Fibroblast of lung (primary cell): ENCODE data around the gene ZNF593OS. TPM values are rescaled to one million over a fixed set of nuclear protein-coding genes. Genes with fewer than 3 reads are reported as not detected.

Experiments
- DNase-seq, 2 donors: peaks; one replicate each; pipeline versions ENCODE4 v3.0.0 to v3.0.0-alpha.2; 2010; ENCODE audit warnings: low read depth in 2 of 2
- H2AFZ ChIP-seq: 2 replicates; pipeline ENCODE4 v1.5.1; 2012; ENCODE audit warnings: low read length, control low read depth, inconsistent platforms
- H3K27ac ChIP-seq: 2 replicates; pipeline ENCODE4 v1.5.1; 2011; ENCODE audit warnings: low read length, control low read depth; ENCODE audit not compliant: insufficient read depth
- H3K27me3 ChIP-seq: 2 replicates; pipeline ENCODE4 v1.5.1; 2011; ENCODE audit warnings: mild to moderate bottlenecking, low read length; ENCODE audit not compliant: control insufficient read depth, insufficient read depth
- H3K36me3 ChIP-seq: 2 replicates; pipeline ENCODE4 v1.5.1; 2011; ENCODE audit warnings: low read length; ENCODE audit not compliant: control insufficient read depth, insufficient read depth
- H3K4me1 ChIP-seq: 2 replicates; pipeline ENCODE4 v1.5.1; 2011; ENCODE audit warnings: low read length; ENCODE audit not compliant: control insufficient read depth, insufficient read depth; ENCODE audit errors: extremely low read depth
- H3K4me2 ChIP-seq: 2 replicates; pipeline ENCODE4 v1.5.1; 2011; ENCODE audit warnings: low read length, control low read depth; ENCODE audit not compliant: insufficient read depth; ENCODE audit errors: extremely low read depth
- H3K4me3 ChIP-seq, 4 experiments: fragments of 200-600 bp in 1 of 4; sonication (generic) in 1 of 4; replicated peaks in 1 of 4; 2 replicates each; pipeline ENCODE4 v1.5.1; 2011 to 2016; ENCODE audit warnings: low read length in 4 of 4, low read depth in 3 of 4, mild to moderate bottlenecking in 3 of 4, control low read depth in 2 of 4, inconsistent platforms in 1 of 4, mixed read lengths in 1 of 4; ENCODE audit not compliant: insufficient read depth in 1 of 4; ENCODE audit errors: control extremely low read depth in 1 of 4
- H3K79me2 ChIP-seq: 2 replicates; pipeline ENCODE4 v1.5.1; 2012; ENCODE audit warnings: mild to moderate bottlenecking, low read length, inconsistent platforms; ENCODE audit not compliant: control insufficient read depth, insufficient read depth
- H3K9ac ChIP-seq: 2 replicates; pipeline ENCODE4 v1.5.1; 2011; ENCODE audit warnings: mild to moderate bottlenecking, low read length, control low read depth; ENCODE audit not compliant: insufficient read depth
- H3K9me3 ChIP-seq: 2 replicates; pipeline ENCODE4 v1.5.1; 2012; ENCODE audit warnings: low read depth, low read length; ENCODE audit not compliant: control insufficient read depth, insufficient read depth
- H4K20me1 ChIP-seq: 2 replicates; pipeline ENCODE4 v1.5.1; 2011; ENCODE audit warnings: low read length; ENCODE audit not compliant: control insufficient read depth, insufficient read depth; ENCODE audit errors: extremely low read depth
- EZH2 ChIP-seq: IDR thresholded peaks from 2 replicates; pipeline ENCODE4 v1.5.1; 2012; ENCODE audit warnings: low read length, control low read depth, mild to moderate bottlenecking; ENCODE audit errors: missing control alignments
- polyA plus RNA-seq, 2 donors: library from polyadenylated mRNA; depleted of rRNA in 1 of 2; stranded (reverse) in 1 of 2; unstranded in 1 of 2; fragments of >200 nt; gene quantifications; 2 replicates each; pipeline ENCODE4 v1.2.1, GENCODE V29; 2011 to 2012; ENCODE audit warnings: missing spikeins in 1 of 2
- total RNA-seq: library from RNA; depleted of rRNA; stranded (reverse); fragments of >200 nt; gene quantifications from 2 replicates; pipeline ENCODE4 v1.2.1, GENCODE V29; 2014
- TF ChIP-seq, protein P1 (sequence below), 2 donors: IDR thresholded peaks in 1 of 2; conservative IDR thresholded peaks in 1 of 2; 1 replicate in 1 of 2; 2 replicates in 1 of 2; pipeline ENCODE4 v1.5.1; 2011 to 2012; ENCODE audit warnings: low read length in 2 of 2, control low read depth in 1 of 2, inconsistent platforms in 1 of 2, low read depth in 1 of 2, mild to moderate bottlenecking in 1 of 2

The ZNF593OS gene
- total and polyA plus RNA-seq, 2 donors (not counting 1 experiment from before 2014, with no cell fraction given) = not detected

DNA sequence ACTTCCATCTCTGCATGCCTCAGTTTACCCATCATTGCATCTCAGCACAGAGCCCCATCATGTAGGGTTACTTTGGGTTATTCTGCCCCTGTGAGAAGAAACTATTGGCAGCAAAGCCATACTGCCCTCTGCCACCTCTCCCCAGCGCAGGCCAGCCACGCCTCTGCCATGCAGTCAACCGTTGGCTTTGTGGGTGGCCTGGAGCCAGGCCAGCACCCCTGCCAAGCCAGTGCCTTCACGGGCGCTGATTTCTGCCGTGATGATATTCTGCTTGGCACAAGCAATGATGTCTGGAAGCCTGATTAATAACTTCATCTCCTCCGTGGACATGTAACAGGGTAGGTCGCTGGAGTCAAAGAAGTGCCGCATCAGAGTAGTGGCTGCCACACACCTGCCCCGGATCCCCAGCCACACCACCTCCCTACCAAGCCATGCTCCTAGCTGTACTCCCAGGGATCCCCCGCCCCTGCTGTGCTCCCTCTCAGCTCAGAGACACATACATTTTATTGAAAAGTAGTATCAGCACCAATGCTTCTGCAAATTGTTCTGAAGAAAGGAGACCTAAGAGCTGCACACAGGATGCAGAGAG is 47.4 kb upstream of the ZNF593OS start:
- Histone ChIP-seq H3K27me3 (peaks cover 31% of the 10 kb centered on the region), H3K4me3 (no peak overlapping the region), H4K20me1 (no peaks in the 10 kb centered on the region), H2AFZ (no peak overlapping the region), H3K36me3 (no peaks in the 10 kb centered on the region), H3K4me2 (no peak overlapping the region), H3K27ac (no peak overlapping the region), H3K4me1 (no peaks in the 10 kb centered on the region), H3K9ac (no peak overlapping the region), H3K79me2 (no peaks in the 10 kb centered on the region), H3K9me3 (no peaks in the 10 kb centered on the region)
- DNase-seq = no peak
- TF ChIP-seq, protein P1, sequence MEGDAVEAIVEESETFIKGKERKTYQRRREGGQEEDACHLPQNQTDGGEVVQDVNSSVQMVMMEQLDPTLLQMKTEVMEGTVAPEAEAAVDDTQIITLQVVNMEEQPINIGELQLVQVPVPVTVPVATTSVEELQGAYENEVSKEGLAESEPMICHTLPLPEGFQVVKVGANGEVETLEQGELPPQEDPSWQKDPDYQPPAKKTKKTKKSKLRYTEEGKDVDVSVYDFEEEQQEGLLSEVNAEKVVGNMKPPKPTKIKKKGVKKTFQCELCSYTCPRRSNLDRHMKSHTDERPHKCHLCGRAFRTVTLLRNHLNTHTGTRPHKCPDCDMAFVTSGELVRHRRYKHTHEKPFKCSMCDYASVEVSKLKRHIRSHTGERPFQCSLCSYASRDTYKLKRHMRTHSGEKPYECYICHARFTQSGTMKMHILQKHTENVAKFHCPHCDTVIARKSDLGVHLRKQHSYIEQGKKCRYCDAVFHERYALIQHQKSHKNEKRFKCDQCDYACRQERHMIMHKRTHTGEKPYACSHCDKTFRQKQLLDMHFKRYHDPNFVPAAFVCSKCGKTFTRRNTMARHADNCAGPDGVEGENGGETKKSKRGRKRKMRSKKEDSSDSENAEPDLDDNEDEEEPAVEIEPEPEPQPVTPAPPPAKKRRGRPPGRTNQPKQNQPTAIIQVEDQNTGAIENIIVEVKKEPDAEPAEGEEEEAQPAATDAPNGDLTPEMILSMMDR (conservative IDR thresholded peaks at IDR 0.05 in 1 of 2, IDR thresholded peaks at IDR 0.05 in 1 of 2; ENCODE audit: low read depth in 1 of 2, low read length in 2 of 2) = no peak
- no peak for TF ChIP-seq EZH2

DNA sequence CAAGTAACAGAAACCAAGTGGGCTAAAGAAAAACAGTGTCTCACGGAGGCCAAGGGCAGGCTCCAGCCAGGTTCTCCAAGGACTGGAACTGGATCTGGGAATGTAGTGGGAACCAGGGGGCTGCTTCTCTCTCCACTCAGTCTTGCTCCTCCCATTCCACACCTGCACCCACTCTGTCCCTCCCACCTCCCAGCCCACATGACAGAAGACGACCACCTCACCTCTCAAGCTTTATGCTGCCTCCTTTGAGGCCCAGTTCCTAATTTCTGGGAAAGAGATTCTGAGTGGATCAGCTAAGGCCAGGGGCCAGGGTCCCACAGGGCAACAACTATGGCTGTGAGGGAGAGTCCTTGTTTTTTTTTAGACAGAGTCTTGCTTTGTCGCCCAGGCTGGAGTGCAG is 43.6 kb upstream of the ZNF593OS start:
- Histone ChIP-seq H3K27ac (no peak overlapping the region), H3K79me2 (no peaks in the 10 kb centered on the region)

DNA sequence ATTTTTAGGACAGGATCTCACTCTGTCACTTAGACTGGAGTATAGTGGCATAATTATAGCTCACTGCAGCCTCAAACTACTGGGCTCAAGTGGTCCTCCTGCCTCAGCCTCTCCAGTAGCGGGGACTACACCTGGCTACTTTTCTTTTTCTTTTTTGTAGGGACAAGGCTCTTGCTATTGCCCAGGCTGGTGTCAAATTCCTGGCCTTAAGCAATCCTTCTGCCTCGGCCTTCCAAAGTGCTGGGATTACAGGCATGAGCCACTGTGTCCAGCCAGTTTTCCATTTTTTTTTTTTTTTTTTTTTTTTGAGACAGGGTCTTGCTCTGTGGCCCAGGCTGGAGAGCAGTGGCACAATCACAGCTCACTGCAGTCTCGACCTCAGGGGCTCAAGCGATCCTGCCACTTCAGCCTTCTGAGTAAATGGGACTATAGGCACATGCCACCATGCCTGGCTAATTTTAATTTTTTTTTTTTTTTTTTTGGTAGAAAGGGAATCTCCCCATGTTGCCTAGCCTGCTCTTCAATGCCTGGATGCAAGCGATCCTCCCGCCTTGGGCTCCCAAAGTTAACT is 41.8 kb upstream of the ZNF593OS start:
- H3K9me3 ChIP-seq = no peaks in the 10 kb centered on the region
- H3K4me2 ChIP-seq = no peak overlapping the region
- H3K4me3 ChIP-seq = no peak overlapping the region
- no peaks in the 10 kb centered on the region for H3K36me3 ChIP-seq
- DNase-seq = no peak
- H3K79me2 ChIP-seq = no peaks in the 10 kb centered on the region
- TF ChIP-seq, protein P1 (conservative IDR thresholded peaks at IDR 0.05 in 1 of 2, IDR thresholded peaks at IDR 0.05 in 1 of 2; ENCODE audit: low read depth in 1 of 2, low read length in 2 of 2) = no peak
- no peak for TF ChIP-seq EZH2
- H4K20me1 ChIP-seq = no peaks in the 10 kb centered on the region
- H3K27ac ChIP-seq = no peak overlapping the region
- H3K9ac ChIP-seq = no peak overlapping the region
- H2AFZ ChIP-seq = no peak overlapping the region
- H3K27me3 ChIP-seq = peaks cover 15% of the 10 kb centered on the region
- H3K4me1 ChIP-seq = no peaks in the 10 kb centered on the region

More for the DNA sequence above, 43.6 kb upstream of the ZNF593OS start:
- H3K4me3 ChIP-seq = no peak overlapping the region
- H4K20me1 ChIP-seq = no peaks in the 10 kb centered on the region
- H3K27me3 ChIP-seq = peaks cover 12% of the 10 kb centered on the region
- no peaks in the 10 kb centered on the region for H3K4me1 ChIP-seq
- H3K36me3 ChIP-seq = no peaks in the 10 kb centered on the region
- TF ChIP-seq EZH2 = no peak
- TF ChIP-seq, protein P1 (conservative IDR thresholded peaks at IDR 0.05 in 1 of 2, IDR thresholded peaks at IDR 0.05 in 1 of 2; ENCODE audit: low read depth in 1 of 2, low read length in 2 of 2) = no peak
- no peaks in the 10 kb centered on the region for H3K9me3 ChIP-seq
- no peak overlapping the region for H2AFZ ChIP-seq
- no peak for DNase-seq
- no peak overlapping the region for H3K4me2 ChIP-seq
- no peak overlapping the region for H3K9ac ChIP-seq
